ENCODE data around the gene METTL24.

METTL24 gene

DNA sequence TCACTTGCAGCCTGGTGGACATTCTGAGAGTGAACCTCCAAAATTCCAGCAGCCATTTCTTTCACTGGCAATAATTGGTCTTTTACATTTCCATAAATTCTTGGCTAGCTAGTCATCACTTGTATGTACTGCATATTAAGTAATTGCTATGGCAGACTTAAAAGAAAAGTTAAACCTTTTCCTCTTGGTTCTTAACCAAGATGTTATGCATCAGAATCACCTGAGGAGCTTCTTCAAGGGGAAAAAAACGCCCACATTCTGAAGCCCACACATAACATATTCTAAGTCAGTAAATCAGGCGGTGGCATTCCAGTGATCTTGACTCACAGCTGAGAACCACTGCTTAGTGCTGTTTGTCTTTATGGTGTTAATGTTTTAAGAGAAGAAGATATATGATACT is 140.9 kb downstream of the METTL24 start:
- no peak overlapping the region for H3K4me3 ChIP-seq (ENCODE audit: low read depth, low read length)
- TF ChIP-seq, protein P1, sequence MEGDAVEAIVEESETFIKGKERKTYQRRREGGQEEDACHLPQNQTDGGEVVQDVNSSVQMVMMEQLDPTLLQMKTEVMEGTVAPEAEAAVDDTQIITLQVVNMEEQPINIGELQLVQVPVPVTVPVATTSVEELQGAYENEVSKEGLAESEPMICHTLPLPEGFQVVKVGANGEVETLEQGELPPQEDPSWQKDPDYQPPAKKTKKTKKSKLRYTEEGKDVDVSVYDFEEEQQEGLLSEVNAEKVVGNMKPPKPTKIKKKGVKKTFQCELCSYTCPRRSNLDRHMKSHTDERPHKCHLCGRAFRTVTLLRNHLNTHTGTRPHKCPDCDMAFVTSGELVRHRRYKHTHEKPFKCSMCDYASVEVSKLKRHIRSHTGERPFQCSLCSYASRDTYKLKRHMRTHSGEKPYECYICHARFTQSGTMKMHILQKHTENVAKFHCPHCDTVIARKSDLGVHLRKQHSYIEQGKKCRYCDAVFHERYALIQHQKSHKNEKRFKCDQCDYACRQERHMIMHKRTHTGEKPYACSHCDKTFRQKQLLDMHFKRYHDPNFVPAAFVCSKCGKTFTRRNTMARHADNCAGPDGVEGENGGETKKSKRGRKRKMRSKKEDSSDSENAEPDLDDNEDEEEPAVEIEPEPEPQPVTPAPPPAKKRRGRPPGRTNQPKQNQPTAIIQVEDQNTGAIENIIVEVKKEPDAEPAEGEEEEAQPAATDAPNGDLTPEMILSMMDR (IDR thresholded peaks at IDR 0.05; ENCODE audit: low read depth, low read length): no peak

DNA sequence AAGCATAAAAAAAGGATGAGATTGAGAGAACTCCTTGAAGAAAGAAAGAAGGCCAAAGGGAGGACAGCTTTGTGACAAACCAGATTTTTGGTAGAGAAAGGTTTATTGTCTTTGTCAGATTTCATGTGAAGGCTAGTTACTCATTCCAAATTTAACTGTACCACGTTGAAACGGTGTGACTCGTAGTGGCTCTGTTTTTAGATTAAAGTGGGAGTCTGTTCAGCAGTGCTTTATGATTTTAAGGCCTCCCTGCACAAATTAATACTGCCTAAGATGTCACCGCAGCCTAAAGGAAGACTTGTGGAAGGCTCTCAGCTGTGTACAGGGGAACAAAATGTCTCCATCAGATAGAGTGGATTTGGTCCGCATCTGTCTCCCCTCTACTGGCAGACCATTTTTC is 142.0 kb downstream of the METTL24 start:
- TF ChIP-seq, protein P1 (IDR thresholded peaks at IDR 0.05; ENCODE audit: low read depth, low read length): no peak
- no peak overlapping the region for H3K4me3 ChIP-seq (ENCODE audit: low read depth, low read length)

- TF ChIP-seq, protein P1 (IDR thresholded peaks at IDR 0.05; ENCODE audit: low read depth, low read length): no peak
- no peak overlapping the region for H3K4me3 ChIP-seq (ENCODE audit: low read depth, low read length)
Observed at GRCh38 chr6:110214338-110214737, 143.8 kb downstream of the METTL24 start.

- TF ChIP-seq, protein P1 (IDR thresholded peaks at IDR 0.05; ENCODE audit: low read depth, low read length): no peak
Observed at GRCh38 chr6:110211753-110212152, 146.4 kb downstream of the METTL24 start.

DNA sequence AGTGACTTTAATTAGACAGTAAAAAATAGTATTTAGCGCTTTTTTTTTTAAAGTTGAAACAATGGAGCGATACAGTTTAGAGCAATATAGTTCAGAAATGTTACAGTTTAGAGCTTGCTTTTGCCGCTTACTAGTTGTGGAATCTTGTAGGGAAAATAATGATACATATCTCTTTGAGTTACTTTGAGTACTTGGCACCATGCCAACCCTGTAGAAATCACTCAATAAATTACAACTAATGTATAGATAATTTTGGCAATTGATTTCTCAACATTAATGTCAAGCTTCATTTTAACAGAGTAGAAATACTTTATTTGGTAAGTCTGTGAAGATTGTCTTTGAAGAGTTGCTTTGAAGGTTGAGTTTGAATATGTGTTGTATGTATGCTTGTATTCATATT is 150.5 kb downstream of the METTL24 start:
- H3K4me3 ChIP-seq (ENCODE audit: low read depth, low read length): no peak overlapping the region
- TF ChIP-seq, protein P1 (IDR thresholded peaks at IDR 0.05; ENCODE audit: low read depth, low read length): no peak

More at GRCh38 chr6:110211753-110212152, 146.4 kb downstream of the METTL24 start:
- no peak overlapping the region for H3K4me3 ChIP-seq (ENCODE audit: low read depth, low read length)

GRCh38 chr6:110201151-110201884 is 156.8 kb downstream of the METTL24 start:
- no peak overlapping the region for H3K4me3 ChIP-seq (ENCODE audit: low read depth, low read length)
- TF ChIP-seq, protein P1 (IDR thresholded peaks at IDR 0.05; ENCODE audit: low read depth, low read length): no peak

- no peak overlapping the region for H3K4me3 ChIP-seq (ENCODE audit: low read depth, low read length)
- TF ChIP-seq, protein P1 (IDR thresholded peaks at IDR 0.05; ENCODE audit: low read depth, low read length): no peak
Observed at GRCh38 chr6:110198561-110198960, 159.6 kb downstream of the METTL24 start.

All from WI38 (cell line).